IMR-90 (cell line): Measurements from ENCODE around the gene DCAF10. TPM values are rescaled to one million over a fixed set of nuclear protein-coding genes. Genes with fewer than 3 reads are reported as not detected.

ENCODE experiments used
- ATAC-seq: fragments of 200-7000 bp; cut with Tn5 transposase; 2 replicates; pipeline ENCODE4 v1.9.1; 2020; ENCODE audit warnings: low read depth, mild to moderate bottlenecking, moderate library complexity
- BruUV-seq: library from RNA; stranded (reverse); fragments of 400-500 nt; replicated peaks from 2 replicates; lab custom pipeline; 2021; lab: Mats Ljungman, UMichigan
- CTCF ChIA-PET: fragments of 300-600 bp; formaldehyde crosslinking; extraction: SDS; loops from one replicate; lab custom pipeline; 2021; ENCODE audit warnings: antibody characterized with exemption; lab: Yijun Ruan, JAX
- POLR2A ChIA-PET: fragments of 300-600 bp; sonication (Branson Sonifier 250); formaldehyde crosslinking; loops from one replicate; lab custom pipeline; 2022; ENCODE audit warnings: antibody characterized with exemption; ENCODE audit not compliant: unreplicated experiment; lab: Charles Lee
- DNase-seq: peaks from one replicate; pipeline ENCODE4 v3.0.0; 2013
- H2AFZ ChIP-seq: replicated peaks from 2 replicates; pipeline ENCODE3; 2013; ENCODE audit warnings: low read length, mild to moderate bottlenecking; ENCODE audit not compliant: poor library complexity
- H2AK5ac ChIP-seq: 2 replicates; pipeline ENCODE4 v1.6.1; 2013; ENCODE audit warnings: low read depth, low read length, inconsistent platforms
- H2AK9ac ChIP-seq: replicated peaks from 2 replicates; pipeline ENCODE3; 2013; ENCODE audit warnings: mild to moderate bottlenecking, low read depth, low read length, moderate library complexity; ENCODE audit not compliant: poor library complexity
- H2BK120ac ChIP-seq: 2 replicates; pipeline ENCODE4 v1.6.1; 2013; ENCODE audit warnings: low read depth, low read length, inconsistent platforms
- H2BK15ac ChIP-seq: 3 replicates; pipeline ENCODE4 v1.6.1; 2013; ENCODE audit warnings: low read depth, low read length, inconsistent platforms
- H2BK20ac ChIP-seq: 2 replicates; pipeline ENCODE4 v1.6.1; 2013; ENCODE audit warnings: low read depth, mild to moderate bottlenecking, inconsistent platforms, low read length, moderate library complexity
- H2BK5ac ChIP-seq: 2 replicates; pipeline ENCODE4 v1.6.1; 2013; ENCODE audit warnings: mild to moderate bottlenecking, low read depth, low read length, inconsistent platforms; ENCODE audit not compliant: poor library complexity, severe bottlenecking
- H3K14ac ChIP-seq: replicated peaks from 2 replicates; pipeline ENCODE4 v1.6.1; 2013; ENCODE audit warnings: low read depth, low read length, inconsistent platforms
- H3K18ac ChIP-seq: 2 replicates; pipeline ENCODE4 v1.6.1; 2013; ENCODE audit warnings: low read depth, low read length, control low read depth
- H3K23ac ChIP-seq: 2 replicates; pipeline ENCODE4 v1.6.1; 2013; ENCODE audit warnings: low read depth, low read length, inconsistent platforms
- H3K27ac ChIP-seq: 2 replicates; pipeline ENCODE4 v1.5.1; 2013; ENCODE audit warnings: mild to moderate bottlenecking, control low read depth, low read length; ENCODE audit not compliant: insufficient read depth
- H3K27me3 ChIP-seq: 2 replicates; pipeline ENCODE4 v1.6.1; 2013; ENCODE audit warnings: low read length; ENCODE audit not compliant: control insufficient read depth, insufficient read depth
- H3K36me3 ChIP-seq: 2 replicates; pipeline ENCODE4 v1.6.1; 2013; ENCODE audit warnings: low read length, mixed read lengths; ENCODE audit not compliant: control insufficient read depth, insufficient read depth
- H3K4ac ChIP-seq: 2 replicates; pipeline ENCODE4 v1.6.1; 2013; ENCODE audit warnings: low read depth, low read length, inconsistent platforms
- H3K4me1 ChIP-seq: 2 replicates; pipeline ENCODE4 v1.6.1; 2013; ENCODE audit warnings: low read length, mixed read lengths; ENCODE audit not compliant: control insufficient read depth, insufficient read depth
- H3K4me2 ChIP-seq: 2 replicates; pipeline ENCODE4 v1.6.1; 2013; ENCODE audit warnings: low read depth, mild to moderate bottlenecking, control low read depth, low read length, moderate library complexity
- H3K4me3 ChIP-seq: 2 replicates; pipeline ENCODE4 v1.5.1; 2013; ENCODE audit warnings: low read depth, mild to moderate bottlenecking, control low read depth, low read length, moderate library complexity; ENCODE audit not compliant: insufficient read depth
- H3K56ac ChIP-seq: 2 replicates; pipeline ENCODE4 v1.6.1; 2013; ENCODE audit warnings: low read length, inconsistent platforms; ENCODE audit not compliant: insufficient read depth; ENCODE audit errors: extremely low read depth
- H3K79me1 ChIP-seq, 2 experiments: 2 replicates each; pipeline ENCODE4 v1.6.1; 2013; ENCODE audit warnings: low read length in 2 of 2, inconsistent platforms in 1 of 2, low read depth in 1 of 2
- H3K9ac ChIP-seq: 2 replicates; pipeline ENCODE4 v1.6.1; 2013; ENCODE audit warnings: low read depth, low read length, control low read depth
- H3K9me1 ChIP-seq: 2 replicates; pipeline ENCODE4 v1.6.1; 2013; ENCODE audit warnings: low read length, inconsistent platforms; ENCODE audit not compliant: insufficient read depth
- H3K9me3 ChIP-seq: 2 replicates; pipeline ENCODE4 v1.6.1; 2013; ENCODE audit warnings: low read length; ENCODE audit not compliant: control insufficient read depth, insufficient read depth
- H4K20me1 ChIP-seq: 2 replicates; pipeline ENCODE4 v1.6.1; 2013; ENCODE audit warnings: low read length, inconsistent platforms; ENCODE audit not compliant: insufficient read depth
- H4K5ac ChIP-seq: 2 replicates; pipeline ENCODE4 v1.6.1; 2013; ENCODE audit warnings: mild to moderate bottlenecking, low read depth, low read length, control low read depth
- H4K8ac ChIP-seq, 2 experiments: 2 replicates each; pipeline ENCODE4 v1.6.1; 2013; ENCODE audit warnings: low read depth in 2 of 2, low read length in 2 of 2, control low read depth in 1 of 2, inconsistent platforms in 1 of 2
- H4K91ac ChIP-seq: 2 replicates; pipeline ENCODE4 v1.6.1; 2013; ENCODE audit warnings: low read depth, low read length, inconsistent platforms; ENCODE audit not compliant: insufficient read depth
- CEBPB ChIP-seq: IDR thresholded peaks from 2 replicates; pipeline ENCODE4 v1.6.1; 2012; ENCODE audit warnings: low read depth, low read length, improper control_type of control experiment
- CTCF ChIP-seq: conservative IDR thresholded peaks from 2 replicates; pipeline ENCODE4 v1.5.1; 2012; ENCODE audit warnings: mild to moderate bottlenecking, low read depth, low read length, improper control_type of control experiment
- MAFK ChIP-seq: IDR thresholded peaks from 2 replicates; pipeline ENCODE4 v1.6.1; 2012; ENCODE audit warnings: low read depth, low read length, improper control_type of control experiment
- MAZ ChIP-seq: IDR thresholded peaks from 2 replicates; pipeline ENCODE4 v1.6.1; 2012; ENCODE audit warnings: low read depth, mild to moderate bottlenecking, low read length, improper control_type of control experiment, moderate library complexity, borderline replicate concordance
- NFE2L2 ChIP-seq: fragments of 150-350 bp; IDR thresholded peaks from 2 replicates; pipeline ENCODE4 v1.6.1; 2016; ENCODE audit warnings: low read depth, mild to moderate bottlenecking, low read length
- POLR2A ChIP-seq: IDR thresholded peaks from 2 replicates; pipeline ENCODE4 v1.6.1; 2012; ENCODE audit warnings: mild to moderate bottlenecking, low read depth, low read length
- SMC3 ChIP-seq: fragments of 150-350 bp; IDR thresholded peaks from 2 replicates; pipeline ENCODE4 v1.6.1; 2016; ENCODE audit warnings: low read depth, mild to moderate bottlenecking, antibody characterized with exemption, low read length, moderate library complexity
- WGBS, 2 experiments: methylation state at CpG; one replicate each; pipeline versions ENCODE4 v1.1.5 to v1.1.7; 2013; ENCODE audit warnings: missing lambda C conversion rate in 2 of 2; ENCODE audit not compliant: insufficient read length in 1 of 2; ENCODE audit errors: extremely low coverage in 2 of 2; 5-methylcytosine and 5-hydroxymethylcytosine counted together
- dilution Hi-C: fragments of 300-500 bp; cut with HindIII; formaldehyde crosslinking; loops from one replicate; pipeline ENCODE4 v1.14.3; 2018; ENCODE audit warnings: low sequenced_read_pairs; ENCODE audit not compliant: unreplicated experiment
- in situ Hi-C: fragments of 300-500 bp; cut with MboI; formaldehyde crosslinking; loops from 3 replicates; pipeline ENCODE4 v1.14.3; 2019; ENCODE audit warnings: low sequenced_read_pairs, inconsistent platforms, mixed read lengths
- intact Hi-C: fragments of 100-400 bp; cut with micrococcal nuclease; formaldehyde crosslinking; loops from 2 replicates; pipeline ENCODE4 v1.10.0; 2022
- polyA plus RNA-seq, 3 experiments: library from polyadenylated mRNA; depleted of rRNA; stranded (reverse); fragments of >200 nt; gene quantifications; 2 replicates each; pipeline ENCODE4 v1.2.3, GENCODE V29; 2012; ENCODE audit warnings: low replicate concordance in 1 of 3
- total RNA-seq: library from RNA; depleted of rRNA; stranded (reverse); fragments of >200 nt; gene quantifications from 2 replicates; pipeline ENCODE4 v1.2.3, GENCODE V29; 2012

The DCAF10 gene
- total and polyA plus RNA-seq, 2 of the 4 experiments (the other 2 are of a cell fraction): 17.1 to 19.4 TPM

GRCh38 chr9:37812773-37813379 lies 12.3 kb downstream of the DCAF10 start:
- no peak for ATAC-seq
- intact Hi-C loops (no loop called here), dilution Hi-C loops (no loop called here), in situ Hi-C loops (no loop called here)
- Histone ChIP-seq H2BK20ac (no peak overlapping the region), H4K5ac (no peak overlapping the region), H3K56ac (no peak overlapping the region), H4K91ac (no peak overlapping the region), H3K9ac (no peak overlapping the region), H3K4me2 (no peak overlapping the region), H3K18ac (no peak overlapping the region), H3K27ac (no peak overlapping the region), H3K9me1 (no peaks in the 10 kb centered on the region), H4K20me1 (peaks cover 10% of the 10 kb centered on the region; the same call in 1 of the 2 replicates), H2BK5ac (no peak overlapping the region), H3K14ac (no peak overlapping the region), H4K8ac (no peak overlapping the region), H3K23ac (no peak overlapping the region), H2AFZ (no peak overlapping the region), H2AK9ac (no peak overlapping the region), H2BK15ac (no peak overlapping the region), H2AK5ac (no peak overlapping the region), H3K27me3 (no peaks in the 10 kb centered on the region), H3K4me1 (no peaks in the 10 kb centered on the region), H3K4me3 (no peak overlapping the region), H2BK120ac (no peak overlapping the region), H3K36me3 (peaks cover 4% of the 10 kb centered on the region), H3K79me1 (peaks cover 15 to 38% of the 10 kb centered on the region in 2 experiments), H3K9me3 (no peaks in the 10 kb centered on the region), H3K4ac (no peak overlapping the region)
- CTCF ChIA-PET: interaction anchor here (0.5 to 0.7 kb wide), 3 partner anchors 13 to 332 kb away, joined by 3 to 4 read pairs (median 4); no protein-coding TSS in a partner anchor
- POLR2A ChIA-PET: no interaction called here
- no CpG with 5 or more reads among the region's 5 CpGs for WGBS, 2 experiments
- DNase-seq: no peak
- no TSS peak for BruUV-seq
- no peak for TF ChIP-seq NFE2L2
- no peak for TF ChIP-seq SMC3
- TF ChIP-seq CEBPB: 0 out of 2 replicates have a peak, but pooled peaks have one; percentile 13
- no peak for TF ChIP-seq MAFK
- no peak for TF ChIP-seq CTCF
- TF ChIP-seq POLR2A: no peak
- no peak for TF ChIP-seq MAZ
